Adrenal gland (tissue), 12 donors: Measurements from ENCODE around the gene PRELID3B. TPM values are rescaled to one million over a fixed set of nuclear protein-coding genes. Genes with fewer than 3 reads are reported as not detected.
"Not testable (repeated sequence)": the region's sequence is repeated elsewhere in the genome, so short reads cannot be mapped to it uniquely, and the experiment has no call there.

Experiments used
- DNase-seq, 7 donors: peaks; one replicate each; pipeline ENCODE4 v3.0.0-alpha.2; 2019 to 2020
- H3K27ac ChIP-seq, 5 donors: fragments of 200-600 bp; sonication (generic) in 4 of 5; 1 replicate in 3 of 5; 2 replicates in 2 of 5; pipeline versions ENCODE4 v1.5.1 to v1.8.0; 2016 to 2020; ENCODE audit warnings: mild to moderate bottlenecking in 1 of 5
- H3K27me3 ChIP-seq: fragments of 200-600 bp; 2 replicates; pipeline ENCODE4 v1.8.0; 2021
- H3K36me3 ChIP-seq, 2 donors: fragments of 200-600 bp; replicated peaks in 1 of 2; 1 replicate in 1 of 2; 2 replicates in 1 of 2; pipeline versions ENCODE4 v1.5.1 to v1.8.0; 2018 to 2022
- H3K4me1 ChIP-seq, 2 donors: fragments of 200-600 bp; replicated peaks in 1 of 2; 1 replicate in 1 of 2; 2 replicates in 1 of 2; pipeline versions ENCODE4 v1.5.1 to v1.8.0; 2018 to 2021
- H3K4me3 ChIP-seq, 4 donors: fragments of 200-600 bp; sonication (generic) in 3 of 4; one replicate each; pipeline ENCODE4 v1.5.1; 2016 to 2018
- H3K9me3 ChIP-seq, 3 donors: fragments of 200-600 bp; sonication (generic) in 1 of 3; replicated peaks in 1 of 3; 1 replicate in 2 of 3; 2 replicates in 1 of 3; pipeline versions ENCODE4 v1.5.1 to v1.8.0; 2016 to 2021
- CTCF ChIP-seq, 6 experiments: fragments of 450-650 bp in 4 of 6; fragments of 200-600 bp in 2 of 6; sonication (generic) in 1 of 6; IDR thresholded peaks; 1 replicate in 5 of 6; 2 replicates in 1 of 6; pipeline versions ENCODE4 v1.5.1 to v1.8.0; 2016 to 2021; ENCODE audit warnings: antibody characterized with exemption in 6 of 6, mild to moderate bottlenecking in 2 of 6, moderate library complexity in 1 of 6
- POLR2A ChIP-seq, 2 donors: fragments of 450-650 bp; IDR thresholded peaks; one replicate each; pipeline ENCODE4 v1.6.1; 2017; ENCODE audit warnings: antibody characterized with exemption in 2 of 2, mild to moderate bottlenecking in 2 of 2, moderate library complexity in 1 of 2
- WGBS, 4 donors: extraction: QIAGEN DNeasy Blood & Tissue Kit in 2 of 4; methylation state at CpG; one replicate each; pipeline versions ENCODE4 v1.1.5 to v1.1.7; 2013 to 2017; 5-methylcytosine and 5-hydroxymethylcytosine counted together
- intact Hi-C, 2 donors: fragments of 100-400 bp; cut with DNase I; formaldehyde crosslinking; loops; one replicate each; pipeline versions ENCODE4 v1.14.1 to v1.15.0; 2022 to 2023
- polyA plus RNA-seq, 3 donors: library from polyadenylated mRNA; stranded (reverse); fragments of 200-250 nt in 2 of 3; fragments of 350-450 nt in 1 of 3; fragmentation: Illumina TruSeq in 1 of 3; extraction: RNeasy Lipid Tissue Mini Kit (QIAGEN cat#74804) in 1 of 3; gene quantifications; one replicate each; pipeline ENCODE4 v1.2.3, GENCODE V29; 2013 to 2014
- total RNA-seq, 9 donors: library from RNA; depleted of rRNA in 4 of 9; stranded (reverse); fragments of >200 nt in 4 of 9; fragments of 120-200 nt in 1 of 9; fragmentation: NEBNext Ultra II Directional in 1 of 9; extraction: Animal tissue kit (Norgen Biotek cat#: 25700) in 1 of 9; gene quantifications; one replicate each; pipeline versions ENCODE4 v1.1.0 to v1.2.4, GENCODE V29; 2013 to 2023
- donor health status: healthy with polysubstance abuse.
- donor health status: Bipolar disorder and iron deficiency.
- donor health status: DM: yes; HTN: yes; CAD: no.
- donor health status: DM: no; HTN: no; CAD: no.
- donor health status: DM: no; HTN: no; CAD: no.
- donor health status: DM: yes; HTN: yes; CAD: no.

PRELID3B gene
- total and polyA plus RNA-seq, 12 donors = 13.3 to 119 (median 47.8) TPM

GRCh38 chr20:59013959-59014608 is 28.5 kb downstream of the PRELID3B start:
- intact Hi-C loops = no loop called here
- no peak overlapping the region for H3K4me3 ChIP-seq
- H3K9me3 ChIP-seq = no peaks in the 10 kb centered on the region
- no peak for TF ChIP-seq POLR2A (IDR thresholded peaks at IDR 0.05)
- no peak for TF ChIP-seq CTCF (IDR thresholded peaks at IDR 0.05)
- no peaks in the 10 kb centered on the region for H3K27me3 ChIP-seq
- 68 to 75% (median 71%) methylated on average over 12 to 13 of the region's 13 CpGs for WGBS, 4 donors
- peaks cover 3 to 18% of the 10 kb centered on the region in 2 donors for H3K4me1 ChIP-seq
- no peaks in the 10 kb centered on the region for H3K36me3 ChIP-seq
- peak in 4 of 7 donors; percentile 12 to 66 (median 30) for DNase-seq
- peak overlapping the region in 1 of 5 donors; percentile 21 for H3K27ac ChIP-seq

DNA sequence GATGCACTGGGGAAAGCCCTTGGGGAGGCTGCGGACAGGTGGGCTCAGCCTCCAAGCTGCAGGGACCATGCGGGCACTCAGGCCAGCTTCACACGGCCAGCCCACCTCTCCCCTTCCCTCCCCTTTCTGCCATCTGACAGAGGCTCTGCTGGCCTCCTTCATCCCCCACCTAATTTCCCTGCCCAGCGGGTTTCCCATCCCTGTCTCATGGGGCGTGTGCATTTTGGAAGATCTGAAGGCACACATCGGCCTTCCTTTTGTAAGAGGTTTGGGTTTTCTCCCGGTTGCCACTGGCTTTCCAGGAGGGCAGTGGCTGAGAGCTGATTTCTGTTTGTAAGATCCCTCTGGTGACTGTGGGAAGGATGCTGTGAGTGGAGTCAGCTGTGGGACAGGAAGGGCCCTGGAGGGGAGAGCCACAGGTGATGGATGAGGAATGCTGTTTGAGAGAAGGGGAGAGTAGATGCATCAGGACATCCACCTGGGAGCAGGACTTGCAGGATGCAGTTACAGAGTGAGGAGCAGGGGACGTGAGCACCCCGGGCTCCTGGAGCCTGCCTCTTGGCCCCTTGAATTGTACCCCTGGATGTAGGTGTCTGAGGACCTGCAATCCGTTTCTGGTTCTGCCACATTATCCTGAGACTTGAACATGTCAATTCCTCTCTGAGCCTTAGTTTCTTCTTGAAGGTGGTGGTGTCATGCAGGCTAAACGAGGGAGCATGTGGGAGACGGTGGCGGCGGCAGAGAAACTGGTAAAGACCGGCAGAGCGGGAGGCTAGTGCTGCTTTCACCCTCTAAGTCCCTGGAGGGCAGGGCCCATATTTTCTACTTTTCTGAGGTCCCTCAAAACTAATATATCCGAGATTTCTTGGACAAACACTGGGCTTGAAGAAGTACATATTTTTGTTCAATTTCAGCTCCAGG is 29.3 kb downstream of the PRELID3B start:
- peak in 3 of 7 donors; percentile 0 to 12 (median 10) for DNase-seq
- H3K27me3 ChIP-seq = no peaks in the 10 kb centered on the region
- H3K4me3 ChIP-seq = no peak overlapping the region
- H3K27ac ChIP-seq = no peak overlapping the region
- H3K4me1 ChIP-seq = peaks cover 3 to 18% of the 10 kb centered on the region in 2 donors
- H3K36me3 ChIP-seq = no peaks in the 10 kb centered on the region
- TF ChIP-seq POLR2A (IDR thresholded peaks at IDR 0.05) = no peak
- TF ChIP-seq CTCF (IDR thresholded peaks at IDR 0.05) = no peak
- intact Hi-C loops = no loop called here
- H3K9me3 ChIP-seq = no peaks in the 10 kb centered on the region
- WGBS, 4 donors = 89 to 93% (median 92%) methylated on average over 15 to 17 of the region's 17 CpGs

- H3K9me3 ChIP-seq, DNase-seq, H3K27ac ChIP-seq, H3K36me3 ChIP-seq, H3K4me3 ChIP-seq, H3K27me3 ChIP-seq, intact Hi-C loops: not testable (repeated sequence)
- H3K4me1 ChIP-seq = peaks cover 7 to 15% of the 10 kb centered on the region in 2 donors
- WGBS, 4 donors = 82 to 93% (median 91%) methylated on average over 3 of the region's 3 CpGs
Observed at GRCh38 chr20:59011874-59012157, 30.8 kb downstream of the PRELID3B start.

DNA sequence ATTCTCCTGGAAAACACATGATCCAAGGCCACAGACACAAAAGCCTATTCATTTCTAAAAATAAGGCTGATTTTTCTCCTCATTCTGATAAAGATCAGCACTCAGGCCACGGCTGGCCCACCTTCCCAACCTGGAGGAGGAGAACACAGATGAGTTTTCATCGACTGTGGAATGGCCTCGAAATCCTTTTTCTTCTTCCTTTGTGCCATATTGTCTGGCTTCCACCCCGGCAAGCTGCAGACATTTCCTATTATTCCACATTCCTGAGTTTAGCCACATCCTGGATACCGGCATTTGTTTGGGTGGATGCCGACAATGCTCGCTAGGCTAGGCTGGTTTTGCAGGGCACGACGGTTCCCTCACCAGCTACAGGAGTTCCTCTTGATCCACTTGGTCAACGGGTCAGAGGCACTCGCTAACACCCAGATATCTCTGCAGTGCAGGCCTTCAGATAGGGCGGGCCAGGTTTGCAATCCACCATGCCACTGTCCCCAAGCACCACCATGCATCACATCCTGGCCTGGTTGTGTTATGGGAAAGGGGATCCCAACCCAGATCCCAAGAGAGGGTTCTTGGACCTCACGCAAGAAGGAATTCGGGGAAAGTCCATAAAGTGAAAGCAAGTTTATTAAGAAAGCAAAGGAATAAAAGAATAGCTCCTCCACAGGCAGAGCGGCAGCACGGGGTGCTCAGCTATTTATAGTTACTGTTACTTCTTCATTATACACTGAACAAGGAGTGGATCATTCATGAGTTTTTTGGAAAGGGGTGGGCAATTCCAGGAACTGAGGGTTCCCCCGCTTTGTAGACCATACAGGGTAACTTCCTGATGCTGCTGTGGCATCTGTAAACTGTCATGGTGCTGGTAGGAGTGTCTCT is 31.4 kb downstream of the PRELID3B start:
- DNase-seq = peak in 4 of 7 donors; percentile 14 to 59 (median 25)
- intact Hi-C loops = no loop called here
- WGBS, 4 donors = 66 to 75% (median 68%) methylated on average over 17 of the region's 17 CpGs

More for the DNA sequence above, 31.4 kb downstream of the PRELID3B start:
- H3K36me3 ChIP-seq = no peaks in the 10 kb centered on the region
- no peaks in the 10 kb centered on the region for H3K27me3 ChIP-seq
- no peak for TF ChIP-seq POLR2A (IDR thresholded peaks at IDR 0.05)
- no peak for TF ChIP-seq CTCF (IDR thresholded peaks at IDR 0.05)
- H3K4me1 ChIP-seq = peaks cover 7 to 13% of the 10 kb centered on the region in 2 donors
- no peaks in the 10 kb centered on the region for H3K9me3 ChIP-seq
- H3K27ac ChIP-seq = peak overlapping the region in 1 of 5 donors; percentile 16
- no peak overlapping the region for H3K4me3 ChIP-seq
